SH-SY5Y (cell line): ENCODE results near the gene HERC2.

Source experiments
- GATA2 ChIP-seq: IDR thresholded peaks from 2 replicates; pipeline ENCODE4 v1.6.1; 2011; ENCODE audit warnings: mild to moderate bottlenecking, low read depth, low read length
- GATA3 ChIP-seq: IDR thresholded peaks from 2 replicates; pipeline ENCODE4 v1.6.1; 2011; ENCODE audit warnings: low read depth, mild to moderate bottlenecking, low read length, moderate library complexity

Gene HERC2

GRCh38 chr15:28265334-28266019 lies 56.5 kb downstream of the HERC2 start:
- no peak for TF ChIP-seq GATA2
- no peak for TF ChIP-seq GATA3

DNA sequence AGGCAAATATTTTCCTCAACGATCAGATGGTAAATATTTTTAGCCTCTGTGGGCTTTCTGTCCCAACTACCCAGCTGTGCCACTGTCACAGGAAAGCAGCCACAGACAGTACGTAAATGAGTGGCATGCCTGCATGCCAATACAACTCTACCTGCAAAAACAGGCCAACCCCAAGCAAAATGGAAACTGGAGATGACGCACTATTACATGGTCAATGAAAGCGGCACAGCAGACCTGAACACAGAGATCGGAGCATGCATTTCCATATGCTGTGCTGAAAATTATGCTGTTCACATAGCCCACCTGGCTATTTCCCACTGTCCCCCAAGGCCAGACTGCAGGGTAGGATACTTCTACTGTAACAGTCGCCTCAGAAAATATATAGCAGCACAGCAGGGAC lies 57.8 kb downstream of the HERC2 start:
- TF ChIP-seq GATA2 (no peak), GATA3 (no peak)

DNA sequence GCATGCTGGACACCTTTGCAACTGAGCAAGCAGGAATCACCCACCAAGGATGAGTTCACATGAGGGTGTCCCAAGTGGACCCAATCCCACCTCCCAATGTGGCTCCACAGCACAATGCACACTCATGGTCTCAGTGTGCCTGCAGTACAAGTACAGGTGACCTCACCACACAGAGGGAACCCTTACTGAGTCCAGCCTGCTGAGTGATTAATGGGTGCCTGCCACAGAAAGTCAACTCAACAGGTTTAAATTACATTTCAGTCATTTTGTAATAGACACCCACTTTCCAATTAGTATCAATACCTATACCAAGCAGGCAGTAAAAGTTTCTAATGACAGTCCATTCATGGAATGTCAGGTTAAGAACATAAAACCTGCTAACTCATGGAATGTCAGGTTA lies 59.5 kb downstream of the HERC2 start:
- TF ChIP-seq GATA2, result no peak
- no peak for TF ChIP-seq GATA3

GRCh38 chr15:28260722-28261121 lies 61.3 kb downstream of the HERC2 start:
- TF ChIP-seq GATA2, result no peak
- no peak for TF ChIP-seq GATA3

GRCh38 chr15:28260317-28260716 lies 61.7 kb downstream of the HERC2 start:
- no peak for TF ChIP-seq GATA2
- TF ChIP-seq GATA3, result no peak

- TF ChIP-seq GATA2 (no peak), GATA3 (no peak)
Observed at GRCh38 chr15:28255965-28256364, 66.0 kb downstream of the HERC2 start.

GRCh38 chr15:28252831-28253230 lies 69.1 kb downstream of the HERC2 start:
- TF ChIP-seq GATA3 (no peak), GATA2 (no peak)

DNA sequence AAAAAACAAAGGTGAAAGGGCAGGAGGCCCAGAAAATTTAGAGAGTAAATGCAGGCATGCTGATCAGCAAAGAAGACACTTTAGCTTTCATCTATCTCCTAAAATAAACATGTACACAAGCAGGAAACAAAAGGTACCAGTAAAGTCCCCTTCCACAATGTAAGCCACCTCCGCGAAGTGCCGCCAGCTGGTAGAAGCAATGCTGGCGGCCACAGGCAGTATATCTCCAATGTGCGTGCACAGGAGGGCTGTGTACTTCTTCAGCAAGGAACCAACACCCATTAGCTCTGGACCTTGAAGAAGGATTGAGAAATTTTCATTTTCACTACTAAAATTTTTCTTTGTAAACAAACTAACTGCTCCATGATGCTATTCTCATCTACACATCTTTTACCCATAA lies 75.4 kb downstream of the HERC2 start:
- TF ChIP-seq GATA3, result no peak
- no peak for TF ChIP-seq GATA2

DNA sequence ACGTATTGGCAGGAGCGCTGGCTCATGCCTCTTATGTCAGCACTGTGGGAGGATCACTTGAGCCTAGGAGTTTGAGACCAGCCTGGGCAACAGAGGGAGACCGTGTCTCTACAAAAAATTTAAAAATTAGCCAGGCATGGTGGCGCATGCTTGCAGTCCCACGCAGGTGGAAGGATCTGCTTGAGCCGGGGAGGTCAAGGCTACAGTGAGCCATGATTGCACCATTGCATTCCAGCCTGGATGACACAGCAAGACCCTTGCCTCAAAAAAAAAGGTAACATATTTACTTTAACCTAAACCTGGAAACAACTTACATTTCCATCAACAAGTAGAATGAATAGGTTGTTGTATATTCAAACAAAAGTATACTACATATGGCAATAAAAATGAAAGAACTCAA lies 78.1 kb downstream of the HERC2 start:
- TF ChIP-seq GATA2 (no peak), GATA3 (no peak)

DNA sequence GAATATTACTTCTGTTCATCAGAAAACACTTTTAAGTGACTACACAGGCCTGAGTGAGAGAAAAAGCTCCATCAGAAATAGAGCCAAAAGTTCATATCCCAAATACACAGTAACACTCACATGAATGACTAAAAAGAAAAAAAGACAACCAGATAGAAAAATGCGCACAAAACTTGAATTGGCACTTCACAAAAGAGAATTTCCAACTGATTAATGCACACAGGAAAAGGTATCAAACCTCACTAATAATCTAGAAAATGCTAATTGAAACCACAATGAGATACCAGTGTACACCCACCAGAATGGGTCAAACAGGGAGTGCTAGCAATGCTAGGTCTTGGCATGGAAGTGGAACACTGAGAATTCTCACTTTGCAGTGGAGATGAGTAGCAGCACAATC lies 78.6 kb downstream of the HERC2 start:
- TF ChIP-seq GATA2 (no peak), GATA3 (no peak)

- TF ChIP-seq GATA2 (no peak), GATA3 (no peak)
Observed at GRCh38 chr15:28228096-28228495, 93.9 kb downstream of the HERC2 start.

DNA sequence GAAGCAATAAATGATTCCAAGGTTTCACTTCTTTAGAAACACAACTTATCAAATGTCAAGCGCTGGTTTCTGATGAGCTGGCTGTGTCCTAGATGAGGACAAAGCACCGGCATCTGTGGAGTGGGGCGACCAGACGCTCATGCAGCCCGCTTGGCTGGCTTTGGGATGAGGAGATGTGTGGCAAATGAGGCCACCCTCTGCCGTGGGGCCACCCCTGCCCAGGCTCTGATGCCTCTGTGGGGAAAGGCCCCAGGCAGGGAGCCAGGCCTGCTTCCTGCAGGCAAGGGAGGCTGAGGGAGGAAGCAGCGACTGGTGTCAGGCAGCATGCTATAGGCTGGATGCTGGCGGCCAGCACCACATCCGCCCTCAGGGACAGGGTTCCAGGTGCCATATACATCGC lies 102.9 kb downstream of the HERC2 start:
- TF ChIP-seq GATA2 (no peak), GATA3 (no peak)

- TF ChIP-seq GATA3, result no peak
- no peak for TF ChIP-seq GATA2
Observed at GRCh38 chr15:28208583-28208982, 113.4 kb downstream of the HERC2 start.

- TF ChIP-seq GATA2 (no peak), GATA3 (no peak)
Observed at GRCh38 chr15:28192772-28193171, 129.2 kb downstream of the HERC2 start.

- TF ChIP-seq GATA3, result no peak
- TF ChIP-seq GATA2, result 0 out of 2 replicates have a peak, but pooled peaks have one; percentile 15
Observed at GRCh38 chr15:28191832-28192231, 130.1 kb downstream of the HERC2 start.
